Esophagus muscularis mucosa (tissue), 3 donors: ENCODE data around the gene RAVER2.

ENCODE experiments used
- EP300 ChIP-seq: sonication (generic); formaldehyde crosslinking; IDR thresholded peaks from one replicate; pipeline ENCODE4 v1.6.1; 2017; ENCODE audit warnings: antibody characterized with exemption
- TF ChIP-seq, protein P1 (sequence below), 3 experiments: fragments of 200-600 bp in 2 of 3; fragments of 450-650 bp in 1 of 3; sonication (generic) in 2 of 3; IDR thresholded peaks; one replicate each; pipeline ENCODE4 v1.5.1; 2017 to 2019; ENCODE audit warnings: antibody characterized with exemption in 3 of 3, mild to moderate bottlenecking in 2 of 3, moderate library complexity in 1 of 3

DNA sequence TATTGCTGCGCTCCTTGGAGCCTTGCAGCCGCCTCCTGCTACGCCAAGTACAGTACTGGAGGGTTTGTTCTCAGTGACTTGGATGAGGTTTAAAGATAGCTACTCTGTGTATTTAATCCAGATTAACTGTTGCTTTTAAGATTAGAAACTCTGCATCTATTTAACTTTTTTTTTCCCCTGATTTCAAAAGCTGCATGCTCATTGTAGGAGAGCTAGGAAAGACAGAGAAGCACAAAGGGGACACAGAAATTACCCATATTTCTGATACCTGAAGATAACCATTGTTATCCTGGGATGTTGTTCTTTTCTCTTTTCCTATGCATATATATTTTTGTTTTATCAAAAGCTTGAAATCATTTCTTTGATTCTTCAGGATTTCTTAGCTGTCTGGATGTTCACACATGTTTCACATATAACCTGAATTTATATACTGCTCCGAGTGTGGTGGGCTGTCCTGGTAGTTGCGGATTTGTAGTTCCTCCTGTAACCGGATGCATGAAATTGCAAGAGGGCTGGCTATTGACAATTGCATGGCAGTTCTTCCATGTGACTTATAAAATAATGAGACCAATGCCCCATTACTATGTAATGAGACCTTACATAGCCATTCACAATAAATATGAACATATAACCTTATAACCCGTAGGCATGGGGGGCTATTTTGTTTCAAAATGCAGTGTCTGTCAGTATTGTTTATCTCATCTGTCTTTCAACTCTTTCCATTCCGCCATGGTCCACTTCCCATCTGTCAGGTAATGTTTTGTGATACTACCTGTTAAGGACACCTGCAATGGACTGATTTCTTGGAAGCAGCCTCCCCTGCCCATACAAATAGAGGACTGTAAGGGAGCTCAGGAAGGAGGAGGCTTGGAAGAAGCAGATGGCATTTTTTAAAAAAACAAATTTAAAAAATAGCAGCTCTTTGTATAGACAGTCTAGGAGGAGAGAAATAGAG lies 1.4 kb downstream of the RAVER2 start:
- TF ChIP-seq, protein P1, sequence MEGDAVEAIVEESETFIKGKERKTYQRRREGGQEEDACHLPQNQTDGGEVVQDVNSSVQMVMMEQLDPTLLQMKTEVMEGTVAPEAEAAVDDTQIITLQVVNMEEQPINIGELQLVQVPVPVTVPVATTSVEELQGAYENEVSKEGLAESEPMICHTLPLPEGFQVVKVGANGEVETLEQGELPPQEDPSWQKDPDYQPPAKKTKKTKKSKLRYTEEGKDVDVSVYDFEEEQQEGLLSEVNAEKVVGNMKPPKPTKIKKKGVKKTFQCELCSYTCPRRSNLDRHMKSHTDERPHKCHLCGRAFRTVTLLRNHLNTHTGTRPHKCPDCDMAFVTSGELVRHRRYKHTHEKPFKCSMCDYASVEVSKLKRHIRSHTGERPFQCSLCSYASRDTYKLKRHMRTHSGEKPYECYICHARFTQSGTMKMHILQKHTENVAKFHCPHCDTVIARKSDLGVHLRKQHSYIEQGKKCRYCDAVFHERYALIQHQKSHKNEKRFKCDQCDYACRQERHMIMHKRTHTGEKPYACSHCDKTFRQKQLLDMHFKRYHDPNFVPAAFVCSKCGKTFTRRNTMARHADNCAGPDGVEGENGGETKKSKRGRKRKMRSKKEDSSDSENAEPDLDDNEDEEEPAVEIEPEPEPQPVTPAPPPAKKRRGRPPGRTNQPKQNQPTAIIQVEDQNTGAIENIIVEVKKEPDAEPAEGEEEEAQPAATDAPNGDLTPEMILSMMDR (IDR thresholded peaks at IDR 0.05), result no peak
- no peak for TF ChIP-seq EP300
